ENCODE data around the gene PIGH.

DNA sequence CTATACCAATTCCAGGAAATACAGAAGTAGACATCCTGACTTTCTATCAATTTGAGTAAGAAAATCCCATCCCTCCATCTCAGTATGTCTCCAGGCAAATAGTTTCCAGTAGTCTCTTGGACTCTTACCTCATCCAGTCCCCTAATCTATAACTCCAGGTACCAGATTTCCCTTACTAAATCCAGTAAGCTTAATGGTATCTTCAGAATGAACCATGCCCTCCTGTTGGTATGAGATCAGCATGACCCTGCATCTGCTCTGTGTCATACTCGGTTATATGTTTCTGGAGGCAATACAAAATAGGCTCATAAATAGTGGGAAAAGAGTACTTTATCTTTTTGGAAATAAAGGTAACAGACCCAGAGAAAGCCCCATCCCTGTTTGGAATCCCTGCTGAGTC, 18.4 kb downstream of the PIGH start:
- no peak for TF ChIP-seq POLR2A (IDR thresholded peaks at IDR 0.05)
- TF ChIP-seq, protein P1, sequence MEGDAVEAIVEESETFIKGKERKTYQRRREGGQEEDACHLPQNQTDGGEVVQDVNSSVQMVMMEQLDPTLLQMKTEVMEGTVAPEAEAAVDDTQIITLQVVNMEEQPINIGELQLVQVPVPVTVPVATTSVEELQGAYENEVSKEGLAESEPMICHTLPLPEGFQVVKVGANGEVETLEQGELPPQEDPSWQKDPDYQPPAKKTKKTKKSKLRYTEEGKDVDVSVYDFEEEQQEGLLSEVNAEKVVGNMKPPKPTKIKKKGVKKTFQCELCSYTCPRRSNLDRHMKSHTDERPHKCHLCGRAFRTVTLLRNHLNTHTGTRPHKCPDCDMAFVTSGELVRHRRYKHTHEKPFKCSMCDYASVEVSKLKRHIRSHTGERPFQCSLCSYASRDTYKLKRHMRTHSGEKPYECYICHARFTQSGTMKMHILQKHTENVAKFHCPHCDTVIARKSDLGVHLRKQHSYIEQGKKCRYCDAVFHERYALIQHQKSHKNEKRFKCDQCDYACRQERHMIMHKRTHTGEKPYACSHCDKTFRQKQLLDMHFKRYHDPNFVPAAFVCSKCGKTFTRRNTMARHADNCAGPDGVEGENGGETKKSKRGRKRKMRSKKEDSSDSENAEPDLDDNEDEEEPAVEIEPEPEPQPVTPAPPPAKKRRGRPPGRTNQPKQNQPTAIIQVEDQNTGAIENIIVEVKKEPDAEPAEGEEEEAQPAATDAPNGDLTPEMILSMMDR (IDR thresholded peaks at IDR 0.05) = no peak

Data from right lobe of liver (tissue), 4 donors.